Activated CD4-positive, alpha-beta memory T cell treated with anti-CD3 and anti-CD28 coated beads, Interleukin-2, amount 10 ng/mL, durations not matched to agents 7 days and 5 days (primary cell): ENCODE results near the gene RIOK1. TPM values are rescaled to one million over a fixed set of nuclear protein-coding genes. Genes with fewer than 3 reads are reported as not detected.
"Not testable (repeated sequence)": the region's sequence is repeated elsewhere in the genome, so short reads cannot be mapped to it uniquely, and the experiment has no call there.

Experiments
- CTCF ChIA-PET: fragments of 350-600 bp; sonication (Branson Sonifier 250); formaldehyde crosslinking; loops from one replicate; lab custom pipeline; 2021; ENCODE audit warnings: antibody characterized with exemption, inconsistent platforms; lab: Charles Lee
- POLR2A ChIA-PET: fragments of 350-600 bp; sonication (Branson Sonifier 250); formaldehyde crosslinking; loops from one replicate; lab custom pipeline; 2021; ENCODE audit warnings: antibody characterized with exemption; lab: Charles Lee
- DNase-seq: peaks from one replicate; pipeline ENCODE4 v3.0.0-alpha.2; 2020
- H3K27ac Mint-ChIP-seq: one replicate; pipeline ENCODE4 v1.8.0; 2021; ENCODE audit warnings: mild to moderate bottlenecking, mixed read lengths
- H3K27me3 Mint-ChIP-seq: one replicate; pipeline ENCODE4 v1.8.0; 2021; ENCODE audit warnings: mixed read lengths
- H3K36me3 Mint-ChIP-seq: one replicate; pipeline ENCODE4 v1.8.0; 2021; ENCODE audit warnings: low read depth, mixed read lengths
- H3K4me1 Mint-ChIP-seq: one replicate; pipeline ENCODE4 v1.8.0; 2021; ENCODE audit warnings: mixed read lengths
- H3K4me3 Mint-ChIP-seq: one replicate; pipeline ENCODE4 v1.8.0; 2021; ENCODE audit warnings: mild to moderate bottlenecking, mixed read lengths
- H3K9me3 Mint-ChIP-seq: one replicate; pipeline ENCODE4 v1.8.0; 2021; ENCODE audit warnings: mixed read lengths
- total RNA-seq, 2 experiments: library from RNA; stranded (reverse); gene quantifications; one replicate each; pipeline ENCODE4 v1.2.3, GENCODE V29; 2021

RIOK1 gene
- total RNA-seq, 2 experiments from 2014 or later, result 23.4 to 27.0 TPM

DNA sequence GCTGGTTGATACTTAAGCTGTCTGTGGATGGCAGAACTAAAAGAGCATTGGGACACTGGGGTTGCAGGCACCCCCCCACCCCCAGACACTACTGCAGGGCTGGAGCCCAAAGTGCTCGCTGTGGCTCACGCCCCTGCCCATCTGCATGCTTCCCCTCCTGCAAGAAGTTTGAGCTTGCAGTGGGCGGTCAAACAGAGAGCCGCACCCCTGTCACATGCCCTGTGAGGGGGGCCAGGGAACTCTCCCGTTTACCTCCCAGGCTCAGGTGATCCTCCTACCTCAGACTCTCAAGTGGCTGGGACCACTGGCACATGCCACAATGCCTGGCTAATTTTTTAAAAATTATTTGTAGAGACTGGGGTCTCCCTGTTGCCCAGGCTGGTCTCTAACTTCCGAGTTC, 63.3 kb downstream of the RIOK1 start:
- no peak overlapping the region for H3K4me3 Mint-ChIP-seq
- no peaks in the 10 kb centered on the region for H3K4me1 Mint-ChIP-seq
- ChIA-PET CTCF (no interaction called here), POLR2A (no interaction called here)
- peaks cover 2% of the 10 kb centered on the region for H3K9me3 Mint-ChIP-seq
- no peaks in the 10 kb centered on the region for H3K36me3 Mint-ChIP-seq
- no peak for DNase-seq
- H3K27ac Mint-ChIP-seq, result no peak overlapping the region
- H3K27me3 Mint-ChIP-seq, result peaks cover 7% of the 10 kb centered on the region

DNA sequence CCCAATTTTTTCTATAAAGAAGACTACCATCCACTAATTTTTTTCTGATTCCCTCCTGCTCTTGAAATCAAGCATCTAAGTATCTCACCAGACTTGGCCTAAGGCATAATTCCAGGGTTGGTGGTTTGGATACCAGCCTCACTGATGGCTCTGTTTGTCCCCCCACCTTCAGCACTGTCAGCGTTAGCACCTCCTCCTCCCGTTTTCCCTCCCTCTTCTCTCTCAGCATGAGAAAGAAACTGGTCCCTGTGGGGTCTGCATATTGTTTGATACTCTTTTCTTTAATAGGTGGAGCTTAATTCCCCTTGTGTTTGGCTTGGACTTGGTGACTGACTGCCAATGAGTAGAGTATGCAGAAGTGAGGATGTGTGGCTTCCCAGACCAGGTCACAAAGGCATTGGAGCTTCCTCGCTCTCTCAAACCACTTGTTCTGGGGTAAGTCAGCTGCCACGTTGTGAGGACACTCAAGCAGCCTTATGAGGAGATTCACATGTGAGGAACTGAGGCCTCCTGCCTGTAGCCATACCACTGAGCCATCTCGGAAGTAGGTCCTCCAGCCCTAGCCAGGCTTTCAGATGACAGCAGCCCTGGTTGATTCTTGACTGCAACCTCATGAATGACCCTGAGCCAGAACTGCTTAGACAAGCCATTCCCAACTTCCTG, 65.2 kb downstream of the RIOK1 start:
- no peak for DNase-seq
- Mint-ChIP-seq H3K36me3 (no peaks in the 10 kb centered on the region), H3K4me3 (no peak overlapping the region), H3K27ac (no peak overlapping the region), H3K9me3 (peaks cover 2% of the 10 kb centered on the region), H3K4me1 (no peaks in the 10 kb centered on the region), H3K27me3 (peaks cover 2% of the 10 kb centered on the region)
- ChIA-PET CTCF (no interaction called here), POLR2A (no interaction called here)

DNA sequence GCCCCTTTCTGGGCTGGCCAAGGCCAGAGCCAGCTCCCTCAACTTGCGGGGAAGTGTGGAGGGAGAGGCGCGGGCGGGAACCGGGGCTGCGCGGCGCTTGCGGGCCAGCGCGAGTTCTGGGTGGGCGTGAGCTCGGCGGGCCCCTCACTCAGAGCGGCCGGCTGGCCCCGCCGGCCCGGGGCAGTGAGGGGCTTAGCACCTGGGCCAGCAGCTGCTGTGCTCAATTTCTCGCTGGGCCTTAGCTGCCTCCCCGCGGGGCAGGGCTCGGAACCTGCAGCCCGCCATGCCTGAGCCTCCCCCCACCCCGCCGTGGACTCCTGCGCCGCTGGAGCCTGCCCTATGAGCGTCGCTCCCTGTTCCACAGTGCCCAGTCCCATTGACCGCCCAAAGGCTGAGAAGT, 66.7 kb downstream of the RIOK1 start:
- H3K9me3 Mint-ChIP-seq, result not testable (repeated sequence)

DNA sequence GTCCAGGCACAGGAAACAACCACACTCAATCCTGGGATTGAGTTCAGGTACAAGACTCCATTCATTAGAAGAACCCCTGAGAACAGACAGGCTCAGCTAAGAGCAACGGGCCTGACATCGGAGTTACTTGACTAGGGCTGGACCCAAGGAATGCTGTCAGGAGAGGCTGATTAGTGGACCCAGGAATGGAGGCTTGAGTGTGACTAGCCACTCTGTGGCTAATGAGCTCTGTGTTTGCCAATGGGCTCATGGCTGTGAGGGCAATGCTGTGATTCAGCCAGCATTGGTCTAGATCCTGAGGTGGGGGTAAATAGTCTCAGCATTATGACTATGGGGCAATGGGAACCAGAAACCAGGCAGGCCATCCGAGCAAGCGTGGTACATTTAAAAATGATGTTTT, 71.8 kb downstream of the RIOK1 start:
- Mint-ChIP-seq H3K4me3 (no peak overlapping the region), H3K36me3 (no peaks in the 10 kb centered on the region), H3K27ac (no peak overlapping the region), H3K4me1 (no peaks in the 10 kb centered on the region), H3K9me3 (peaks cover 2% of the 10 kb centered on the region), H3K27me3 (no peaks in the 10 kb centered on the region)
- ChIA-PET POLR2A (no interaction called here), CTCF (no interaction called here)
- DNase-seq, result no peak

More for the DNA sequence above, 66.7 kb downstream of the RIOK1 start:
- POLR2A ChIA-PET, H3K4me1 Mint-ChIP-seq, CTCF ChIA-PET, H3K4me3 Mint-ChIP-seq, H3K27ac Mint-ChIP-seq, DNase-seq, H3K27me3 Mint-ChIP-seq, H3K36me3 Mint-ChIP-seq: not testable (repeated sequence)

GRCh38 chr6:7463785-7464184, 74.2 kb downstream of the RIOK1 start:
- H3K27me3 Mint-ChIP-seq, result peaks cover 8% of the 10 kb centered on the region
- DNase-seq, result no peak
- H3K9me3 Mint-ChIP-seq, result no peaks in the 10 kb centered on the region
- POLR2A ChIA-PET, result interaction anchor here (0.8 kb wide), 1 partner anchor 98 kb away, joined by 3 read pairs; no protein-coding TSS in a partner anchor
- H3K27ac Mint-ChIP-seq, result no peak overlapping the region
- CTCF ChIA-PET, result no interaction called here
- no peaks in the 10 kb centered on the region for H3K36me3 Mint-ChIP-seq
- H3K4me3 Mint-ChIP-seq, result no peak overlapping the region
- no peaks in the 10 kb centered on the region for H3K4me1 Mint-ChIP-seq

GRCh38 chr6:7467007-7467897, 77.6 kb downstream of the RIOK1 start:
- Mint-ChIP-seq H3K4me3 (no peak overlapping the region), H3K36me3 (no peaks in the 10 kb centered on the region), H3K27ac (no peak overlapping the region), H3K4me1 (peaks cover 2% of the 10 kb centered on the region), H3K9me3 (no peaks in the 10 kb centered on the region), H3K27me3 (peaks cover 15% of the 10 kb centered on the region)
- CTCF ChIA-PET, result no interaction called here
- DNase-seq, result no peak
- POLR2A ChIA-PET, result no interaction called here

Other genes starting within 250 kb of the RIOK1 start
- 100 to 1,000 TPM; 182 to 188 TPM for gene SSR1, start 76.6 kb upstream of the RIOK1 start, total RNA-seq
- under 1 TPM in 1 of 2 experiments, not detected in 1; 0.08 TPM for gene CAGE1, start 66 bp upstream of the RIOK1 start, total RNA-seq
- gene DSP, start 151.9 kb downstream of the RIOK1 start, total RNA-seq, result under 1 TPM; 0.15 to 0.33 TPM
- 10 to 100 TPM; 16.5 TPM for gene SNRNP48, start 200.4 kb downstream of the RIOK1 start, total RNA-seq